ENCODE measurements around the gene GAPT.
A peak's percentile ranks its signal among the peaks of the same experiment; 100 is the strongest.

The GAPT gene

DNA sequence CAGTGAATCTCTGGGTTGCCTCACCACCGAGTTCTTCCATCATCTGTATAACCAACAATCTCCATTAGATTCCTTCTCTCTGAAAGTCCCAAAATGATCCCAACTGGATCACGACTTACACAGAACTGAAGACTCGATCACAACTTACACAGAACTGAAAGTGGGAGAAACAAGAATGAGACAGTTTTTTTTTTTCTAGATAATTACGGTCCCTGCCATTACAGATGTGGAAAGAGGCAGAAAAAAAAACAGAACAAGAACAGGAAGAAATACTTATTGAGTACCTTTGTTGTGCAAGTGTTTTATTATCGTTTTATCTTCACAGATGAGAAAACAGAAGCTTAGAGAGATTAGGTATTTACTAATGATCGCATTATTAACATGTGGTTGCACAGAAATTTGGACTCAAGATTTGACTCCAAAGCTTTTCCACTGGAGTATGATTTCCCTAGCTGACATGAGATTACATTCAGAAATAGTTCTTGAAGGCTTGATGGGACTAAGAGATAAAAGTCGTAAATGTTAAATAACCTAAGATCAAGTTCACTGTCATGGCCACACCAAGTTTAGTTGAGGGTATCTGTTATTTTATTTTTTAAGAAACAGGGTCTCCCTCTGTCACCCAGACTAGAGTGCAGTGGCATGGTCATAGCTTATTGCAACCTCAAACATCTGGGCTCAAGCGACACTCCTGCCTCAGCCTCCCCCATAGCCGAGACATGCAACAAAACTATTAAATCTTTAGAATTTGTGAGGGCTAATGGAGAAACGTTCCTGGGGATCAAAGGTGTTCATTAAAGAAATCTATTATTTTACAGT lies 40.2 kb upstream of the GAPT start:
- Mint-ChIP-seq H3K27ac (no peak overlapping the region), H3K9me3 (peaks cover under 1% of the 10 kb centered on the region)
- TF ChIP-seq, protein P1, sequence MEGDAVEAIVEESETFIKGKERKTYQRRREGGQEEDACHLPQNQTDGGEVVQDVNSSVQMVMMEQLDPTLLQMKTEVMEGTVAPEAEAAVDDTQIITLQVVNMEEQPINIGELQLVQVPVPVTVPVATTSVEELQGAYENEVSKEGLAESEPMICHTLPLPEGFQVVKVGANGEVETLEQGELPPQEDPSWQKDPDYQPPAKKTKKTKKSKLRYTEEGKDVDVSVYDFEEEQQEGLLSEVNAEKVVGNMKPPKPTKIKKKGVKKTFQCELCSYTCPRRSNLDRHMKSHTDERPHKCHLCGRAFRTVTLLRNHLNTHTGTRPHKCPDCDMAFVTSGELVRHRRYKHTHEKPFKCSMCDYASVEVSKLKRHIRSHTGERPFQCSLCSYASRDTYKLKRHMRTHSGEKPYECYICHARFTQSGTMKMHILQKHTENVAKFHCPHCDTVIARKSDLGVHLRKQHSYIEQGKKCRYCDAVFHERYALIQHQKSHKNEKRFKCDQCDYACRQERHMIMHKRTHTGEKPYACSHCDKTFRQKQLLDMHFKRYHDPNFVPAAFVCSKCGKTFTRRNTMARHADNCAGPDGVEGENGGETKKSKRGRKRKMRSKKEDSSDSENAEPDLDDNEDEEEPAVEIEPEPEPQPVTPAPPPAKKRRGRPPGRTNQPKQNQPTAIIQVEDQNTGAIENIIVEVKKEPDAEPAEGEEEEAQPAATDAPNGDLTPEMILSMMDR (IDR thresholded peaks at IDR 0.05; ENCODE audit: unreplicated experiment in 3 of 3), result no peak

DNA sequence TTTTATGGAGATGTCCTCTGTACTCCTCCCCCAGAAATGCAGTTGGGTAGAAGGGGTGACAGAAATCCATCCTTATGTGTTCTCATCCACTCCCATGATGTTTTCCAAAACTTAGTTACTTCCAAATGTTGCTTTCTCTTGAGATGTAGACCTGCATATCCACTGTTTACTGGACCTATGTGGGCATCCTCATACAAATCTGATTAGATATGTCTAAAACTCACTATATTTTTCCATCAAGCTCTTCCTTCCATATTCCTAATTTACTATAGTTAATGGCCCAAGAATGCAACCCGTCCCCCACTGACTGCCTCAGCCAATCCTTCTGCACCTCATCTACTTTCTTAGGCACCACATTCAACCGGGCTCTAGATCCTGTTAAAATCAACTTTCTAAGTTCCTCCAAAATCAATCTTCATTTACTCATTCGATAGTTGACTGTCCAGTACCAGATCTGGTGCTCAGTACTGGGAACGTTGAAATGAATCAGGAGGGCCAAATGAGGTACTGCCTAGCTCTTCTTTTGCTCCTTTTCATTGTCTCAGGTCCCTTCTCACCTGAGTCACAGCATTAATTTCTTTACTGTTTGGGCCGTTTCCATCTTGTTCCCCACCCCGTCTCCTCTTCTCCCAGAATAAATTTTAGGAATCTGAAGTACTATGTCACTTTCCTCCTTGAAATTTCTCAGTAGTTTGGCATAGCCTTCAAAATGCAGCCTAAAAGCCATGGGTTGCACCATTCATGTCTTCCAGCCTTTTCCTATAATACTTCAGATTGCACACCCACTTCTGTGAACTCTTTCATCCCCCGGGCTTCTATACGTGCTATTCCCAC lies 39.3 kb upstream of the GAPT start:
- H3K36me3 Mint-ChIP-seq (ENCODE audit: low read depth), result peaks cover 59% of the 10 kb centered on the region
- no peaks in the 10 kb centered on the region for H3K9me3 Mint-ChIP-seq
- H3K4me3 Mint-ChIP-seq, result no peak overlapping the region
- no peak overlapping the region for H3K27ac Mint-ChIP-seq
- TF ChIP-seq, protein P1 (IDR thresholded peaks at IDR 0.05; ENCODE audit: unreplicated experiment in 3 of 3), result no peak
- peaks cover 26% of the 10 kb centered on the region for H3K4me1 Mint-ChIP-seq
- no peaks in the 10 kb centered on the region for H3K27me3 Mint-ChIP-seq (ENCODE audit: low read depth)

More for the DNA sequence above, 40.2 kb upstream of the GAPT start:
- H3K4me3 Mint-ChIP-seq, result no peak overlapping the region
- peaks cover 52% of the 10 kb centered on the region for H3K36me3 Mint-ChIP-seq (ENCODE audit: low read depth)
- peaks cover 17% of the 10 kb centered on the region for H3K4me1 Mint-ChIP-seq
- no peaks in the 10 kb centered on the region for H3K27me3 Mint-ChIP-seq (ENCODE audit: low read depth)

DNA sequence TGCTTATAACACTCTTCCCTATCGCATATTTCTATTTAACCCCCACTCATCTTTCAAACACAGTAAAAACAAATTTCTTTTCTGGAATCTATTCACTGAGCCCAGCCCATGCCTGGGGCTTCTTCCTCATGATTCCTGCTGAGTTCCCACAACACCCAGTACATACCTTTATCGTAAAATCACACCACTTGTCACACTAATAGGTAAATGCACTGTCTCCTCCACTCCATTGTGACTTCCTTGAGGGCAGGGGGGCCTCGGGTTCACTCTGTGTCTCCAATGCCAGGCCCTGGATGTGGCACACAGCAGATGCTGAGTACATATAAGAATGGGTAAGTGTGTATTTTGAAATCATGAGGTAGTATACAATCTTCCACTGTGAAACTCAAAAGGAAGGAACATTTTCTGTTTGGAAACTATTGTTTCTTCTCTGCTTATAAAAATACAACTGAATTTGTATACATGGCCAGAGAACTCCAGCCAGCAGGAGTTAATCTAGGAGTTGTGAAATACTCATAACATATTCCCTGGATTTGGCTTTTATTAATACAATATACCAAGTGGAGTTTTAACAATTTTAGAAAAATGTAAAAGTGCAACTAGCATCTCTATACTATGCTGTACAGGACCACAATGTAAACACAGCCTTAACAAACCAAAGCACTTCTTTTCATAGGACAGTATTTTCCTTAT lies 38.5 kb upstream of the GAPT start:
- no peaks in the 10 kb centered on the region for H3K27me3 Mint-ChIP-seq (ENCODE audit: low read depth)
- H3K9me3 Mint-ChIP-seq, result no peaks in the 10 kb centered on the region
- no peak overlapping the region for H3K4me3 Mint-ChIP-seq
- TF ChIP-seq, protein P1 (IDR thresholded peaks at IDR 0.05; ENCODE audit: unreplicated experiment in 3 of 3), result no peak
- H3K36me3 Mint-ChIP-seq (ENCODE audit: low read depth), result peaks cover 65% of the 10 kb centered on the region
- H3K27ac Mint-ChIP-seq, result no peak overlapping the region
- peaks cover 33% of the 10 kb centered on the region for H3K4me1 Mint-ChIP-seq

DNA sequence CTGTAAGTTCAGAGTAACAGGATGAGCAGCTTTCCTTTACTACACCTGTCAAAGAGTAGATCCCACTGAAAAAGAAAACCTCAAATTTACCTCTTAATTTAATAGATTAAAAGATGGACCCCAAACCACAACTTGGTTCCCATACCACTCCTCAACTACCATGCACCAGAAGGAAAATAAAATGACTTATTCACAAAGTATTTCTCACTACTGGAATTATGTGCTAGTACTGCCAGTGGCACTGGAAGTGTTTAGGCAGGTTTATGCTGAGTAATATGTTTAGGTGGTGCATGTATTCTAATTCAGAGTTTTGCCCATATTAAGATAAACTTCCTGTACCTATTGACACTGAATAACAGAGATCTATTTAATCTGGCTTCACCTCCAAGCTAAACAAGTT lies 37.9 kb upstream of the GAPT start:
- peaks cover 38% of the 10 kb centered on the region for H3K4me1 Mint-ChIP-seq
- no peaks in the 10 kb centered on the region for H3K27me3 Mint-ChIP-seq (ENCODE audit: low read depth)
- no peak overlapping the region for H3K4me3 Mint-ChIP-seq
- TF ChIP-seq, protein P1 (IDR thresholded peaks at IDR 0.05; ENCODE audit: unreplicated experiment in 3 of 3), result no peak
- peaks cover 71% of the 10 kb centered on the region for H3K36me3 Mint-ChIP-seq (ENCODE audit: low read depth)
- no peak overlapping the region for H3K27ac Mint-ChIP-seq
- no peaks in the 10 kb centered on the region for H3K9me3 Mint-ChIP-seq

DNA sequence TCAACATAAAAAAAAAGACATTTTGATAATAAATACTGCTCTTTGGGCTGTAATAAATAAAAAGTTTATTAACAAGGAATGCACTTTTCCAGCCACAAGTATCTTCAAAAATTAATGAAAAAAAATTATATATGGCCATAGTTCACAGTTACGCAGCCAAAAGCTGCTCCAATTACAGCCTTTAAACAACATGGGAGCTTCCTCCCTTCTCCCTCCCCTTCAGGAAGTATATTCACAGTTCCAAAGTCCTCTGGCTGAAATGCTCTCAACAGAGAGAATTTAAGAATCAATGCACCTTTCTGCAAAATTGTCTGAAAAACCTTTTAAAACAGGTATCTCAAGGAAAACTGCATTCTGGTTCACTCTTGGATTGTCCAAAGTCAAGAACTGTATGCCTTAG lies 37.2 kb upstream of the GAPT start:
- TF ChIP-seq, protein P1 (IDR thresholded peaks at IDR 0.05; ENCODE audit: unreplicated experiment in 3 of 3), result no peak
- no peak overlapping the region for H3K27ac Mint-ChIP-seq
- no peaks in the 10 kb centered on the region for H3K27me3 Mint-ChIP-seq (ENCODE audit: low read depth)
- peaks cover 40% of the 10 kb centered on the region for H3K4me1 Mint-ChIP-seq
- H3K9me3 Mint-ChIP-seq, result no peaks in the 10 kb centered on the region
- H3K36me3 Mint-ChIP-seq (ENCODE audit: low read depth), result peaks cover 73% of the 10 kb centered on the region
- peak overlapping the region in 2 of 3 experiments; percentile 40 to 75 for H3K4me3 Mint-ChIP-seq

Data from nephron (organoid).